MM.1S (cell line): ENCODE data around the gene KHK.
"Not testable (repeated sequence)": the region's sequence is repeated elsewhere in the genome, so short reads cannot be mapped to it uniquely, and the experiment has no call there.

Experiments
- EZH2 ChIP-seq: fragments of 300-600 bp; sonication (generic); optimal IDR thresholded peaks from 2 replicates; pipeline ENCODE3; 2017; ENCODE audit warnings: low read depth, mild to moderate bottlenecking, antibody characterized with exemption, low read length, mixed read lengths
- EZH2phosphoT487 ChIP-seq: fragments of 300-600 bp; sonication (generic); IDR thresholded peaks from 2 replicates; pipeline ENCODE4 v1.6.1; 2018; ENCODE audit warnings: antibody characterized with exemption, low read length
- TF ChIP-seq, protein P1 (sequence below): fragments of 300-600 bp; sonication (generic); IDR thresholded peaks from 2 replicates; pipeline ENCODE4 v1.5.1; 2016; ENCODE audit warnings: antibody characterized with exemption, low read length, mixed read lengths

DNA sequence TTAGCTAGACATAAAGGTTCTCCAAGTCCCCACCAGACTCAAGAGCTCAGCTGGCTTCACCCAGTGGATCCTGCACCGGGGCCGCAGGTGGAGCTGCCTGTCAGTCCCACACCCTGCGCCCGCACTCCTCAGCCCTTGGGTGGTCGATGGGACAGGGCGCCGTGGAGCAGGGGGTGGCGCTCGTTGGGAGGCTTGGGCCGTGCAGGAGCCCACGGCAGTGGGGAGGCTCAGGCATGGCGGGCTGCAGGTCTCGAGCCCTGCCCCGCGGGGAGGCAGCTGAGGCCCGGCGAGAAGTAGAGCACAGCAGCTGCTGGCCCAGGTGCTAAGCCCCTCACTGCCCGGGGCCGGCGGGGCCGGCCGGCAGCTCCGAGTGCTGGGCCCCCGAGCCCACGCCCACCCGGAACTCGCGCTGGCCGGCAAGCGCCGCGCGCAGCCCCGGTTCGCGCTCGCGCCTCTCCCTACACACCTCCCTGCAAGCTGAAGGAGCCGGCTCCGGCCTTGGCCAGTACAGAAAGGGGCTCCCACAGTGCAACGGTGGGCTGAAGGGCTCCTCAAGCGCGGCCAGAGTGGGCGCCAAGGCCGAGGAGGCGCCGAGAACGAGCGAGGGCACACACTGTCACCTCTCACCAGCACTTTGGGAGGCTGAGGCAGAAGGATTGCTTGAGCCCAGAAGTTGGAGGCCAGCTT, 25.0 kb downstream of the KHK start:
- TF ChIP-seq, protein P1, sequence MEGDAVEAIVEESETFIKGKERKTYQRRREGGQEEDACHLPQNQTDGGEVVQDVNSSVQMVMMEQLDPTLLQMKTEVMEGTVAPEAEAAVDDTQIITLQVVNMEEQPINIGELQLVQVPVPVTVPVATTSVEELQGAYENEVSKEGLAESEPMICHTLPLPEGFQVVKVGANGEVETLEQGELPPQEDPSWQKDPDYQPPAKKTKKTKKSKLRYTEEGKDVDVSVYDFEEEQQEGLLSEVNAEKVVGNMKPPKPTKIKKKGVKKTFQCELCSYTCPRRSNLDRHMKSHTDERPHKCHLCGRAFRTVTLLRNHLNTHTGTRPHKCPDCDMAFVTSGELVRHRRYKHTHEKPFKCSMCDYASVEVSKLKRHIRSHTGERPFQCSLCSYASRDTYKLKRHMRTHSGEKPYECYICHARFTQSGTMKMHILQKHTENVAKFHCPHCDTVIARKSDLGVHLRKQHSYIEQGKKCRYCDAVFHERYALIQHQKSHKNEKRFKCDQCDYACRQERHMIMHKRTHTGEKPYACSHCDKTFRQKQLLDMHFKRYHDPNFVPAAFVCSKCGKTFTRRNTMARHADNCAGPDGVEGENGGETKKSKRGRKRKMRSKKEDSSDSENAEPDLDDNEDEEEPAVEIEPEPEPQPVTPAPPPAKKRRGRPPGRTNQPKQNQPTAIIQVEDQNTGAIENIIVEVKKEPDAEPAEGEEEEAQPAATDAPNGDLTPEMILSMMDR = not testable (repeated sequence)
- not testable (repeated sequence) for TF ChIP-seq EZH2, EZH2phosphoT487
